RWPE2 (cell line): Measurements from ENCODE around the gene LEPROT.
"Not testable (repeated sequence)": the region's sequence is repeated elsewhere in the genome, so short reads cannot be mapped to it uniquely, and the experiment has no call there.

Experiments used
- ATAC-seq: fragments of 200-7000 bp; cut with Tn5 transposase; 3 replicates; pipeline ENCODE4 v1.9.1; 2021; ENCODE audit warnings: low read depth
- DNase-seq: peaks from one replicate; pipeline ENCODE4 v3.0.0-alpha.2; 2020; ENCODE audit warnings: low spot score
- H3K27ac ChIP-seq: fragments of 450-650 bp; 2 replicates; pipeline ENCODE4 v1.5.1; 2017; ENCODE audit warnings: mild to moderate bottlenecking; ENCODE audit not compliant: poor library complexity, severe bottlenecking
- H3K27me3 ChIP-seq: fragments of 250-450 bp; sonication (Bioruptor Pico); 2 replicates; pipeline ENCODE4 v1.5.1; 2021; ENCODE audit warnings: mild to moderate bottlenecking, moderate library complexity; ENCODE audit not compliant: insufficient read depth, poor library complexity, severe bottlenecking
- H3K36me3 ChIP-seq: fragments of 250-450 bp; sonication (Bioruptor Pico); 2 replicates; pipeline ENCODE4 v1.5.1; 2020; ENCODE audit warnings: low read depth, mild to moderate bottlenecking, moderate library complexity
- H3K4me1 ChIP-seq: fragments of 250-450 bp; sonication (Bioruptor Pico); 2 replicates; pipeline ENCODE4 v1.5.1; 2021; ENCODE audit warnings: mild to moderate bottlenecking, moderate library complexity; ENCODE audit not compliant: insufficient read depth, poor library complexity, severe bottlenecking
- H3K4me3 ChIP-seq: fragments of 250-450 bp; sonication (Bioruptor Pico); 2 replicates; pipeline ENCODE4 v1.5.1; 2021; ENCODE audit warnings: mild to moderate bottlenecking, moderate library complexity; ENCODE audit not compliant: severe bottlenecking
- H3K9me3 ChIP-seq: fragments of 250-450 bp; sonication (Bioruptor Pico); 2 replicates; pipeline ENCODE4 v1.5.1; 2021; ENCODE audit warnings: mild to moderate bottlenecking, moderate library complexity; ENCODE audit not compliant: severe bottlenecking
- TF ChIP-seq, protein P1 (sequence below): fragments of 450-650 bp; IDR thresholded peaks from one replicate; pipeline ENCODE4 v1.5.1; 2017; ENCODE audit warnings: mild to moderate bottlenecking, moderate library complexity; ENCODE audit not compliant: poor library complexity, severe bottlenecking

LEPROT gene

DNA sequence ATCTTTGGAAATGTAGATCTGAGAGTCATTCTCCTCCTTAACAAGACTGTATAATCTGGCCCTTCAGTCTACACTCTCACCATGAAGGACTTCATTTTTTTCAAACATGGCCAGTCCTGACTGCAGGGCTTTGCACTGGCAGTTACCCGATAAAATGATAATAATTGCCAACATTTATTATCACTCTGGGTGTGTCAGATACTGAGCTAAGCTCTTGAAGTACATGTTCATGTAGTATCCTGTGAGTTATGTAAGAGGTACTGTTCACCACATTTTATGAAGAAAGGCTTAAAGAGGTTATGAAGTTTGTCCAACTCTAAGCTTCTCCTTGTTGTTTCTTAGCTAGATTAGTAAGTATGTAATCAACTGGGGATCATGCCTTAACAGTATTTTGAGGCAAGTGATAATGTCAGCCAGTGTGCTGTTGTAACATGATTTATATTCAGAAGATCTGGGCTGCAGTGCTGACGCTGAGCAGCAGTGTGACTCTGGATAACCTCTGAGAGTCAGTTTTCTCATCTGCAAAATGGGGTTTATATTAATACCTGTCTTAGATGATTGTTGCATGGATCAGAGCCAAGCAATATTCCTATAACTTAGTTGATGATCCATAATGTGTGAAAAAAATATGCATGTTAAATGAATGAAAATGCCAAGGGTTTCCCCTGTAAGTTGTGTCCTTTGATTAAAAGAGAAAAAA is 42.1 kb upstream of the LEPROT start:
- no peaks in the 10 kb centered on the region for H3K27me3 ChIP-seq
- no peak overlapping the region for H3K27ac ChIP-seq
- no peak overlapping the region for H3K4me3 ChIP-seq
- H3K9me3 ChIP-seq = no peaks in the 10 kb centered on the region
- TF ChIP-seq, protein P1, sequence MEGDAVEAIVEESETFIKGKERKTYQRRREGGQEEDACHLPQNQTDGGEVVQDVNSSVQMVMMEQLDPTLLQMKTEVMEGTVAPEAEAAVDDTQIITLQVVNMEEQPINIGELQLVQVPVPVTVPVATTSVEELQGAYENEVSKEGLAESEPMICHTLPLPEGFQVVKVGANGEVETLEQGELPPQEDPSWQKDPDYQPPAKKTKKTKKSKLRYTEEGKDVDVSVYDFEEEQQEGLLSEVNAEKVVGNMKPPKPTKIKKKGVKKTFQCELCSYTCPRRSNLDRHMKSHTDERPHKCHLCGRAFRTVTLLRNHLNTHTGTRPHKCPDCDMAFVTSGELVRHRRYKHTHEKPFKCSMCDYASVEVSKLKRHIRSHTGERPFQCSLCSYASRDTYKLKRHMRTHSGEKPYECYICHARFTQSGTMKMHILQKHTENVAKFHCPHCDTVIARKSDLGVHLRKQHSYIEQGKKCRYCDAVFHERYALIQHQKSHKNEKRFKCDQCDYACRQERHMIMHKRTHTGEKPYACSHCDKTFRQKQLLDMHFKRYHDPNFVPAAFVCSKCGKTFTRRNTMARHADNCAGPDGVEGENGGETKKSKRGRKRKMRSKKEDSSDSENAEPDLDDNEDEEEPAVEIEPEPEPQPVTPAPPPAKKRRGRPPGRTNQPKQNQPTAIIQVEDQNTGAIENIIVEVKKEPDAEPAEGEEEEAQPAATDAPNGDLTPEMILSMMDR = no peak
- no peak for ATAC-seq
- no peak for DNase-seq
- H3K36me3 ChIP-seq = no peaks in the 10 kb centered on the region
- H3K4me1 ChIP-seq = no peaks in the 10 kb centered on the region

DNA sequence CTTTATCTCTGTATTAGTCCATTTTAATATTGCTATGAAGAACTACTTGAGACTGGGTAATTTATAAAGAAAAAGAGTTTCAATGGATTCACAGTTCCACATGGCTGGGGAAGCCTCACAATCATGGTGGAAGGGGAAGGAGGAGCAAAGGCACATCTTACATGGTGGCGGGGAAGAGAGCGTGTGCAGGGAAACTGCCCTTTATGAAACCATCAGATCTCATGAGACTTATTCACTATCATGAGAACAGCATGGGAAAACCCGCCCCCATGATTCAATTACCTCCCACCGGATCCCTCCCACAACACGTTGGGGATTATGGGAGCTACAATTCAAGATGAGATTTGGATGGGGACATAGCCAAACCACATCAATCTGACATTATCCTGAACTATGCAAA is 36.0 kb upstream of the LEPROT start:
- H3K36me3 ChIP-seq, ATAC-seq, H3K9me3 ChIP-seq, H3K27ac ChIP-seq, H3K27me3 ChIP-seq, H3K4me3 ChIP-seq, H3K4me1 ChIP-seq, DNase-seq: not testable (repeated sequence)

DNA sequence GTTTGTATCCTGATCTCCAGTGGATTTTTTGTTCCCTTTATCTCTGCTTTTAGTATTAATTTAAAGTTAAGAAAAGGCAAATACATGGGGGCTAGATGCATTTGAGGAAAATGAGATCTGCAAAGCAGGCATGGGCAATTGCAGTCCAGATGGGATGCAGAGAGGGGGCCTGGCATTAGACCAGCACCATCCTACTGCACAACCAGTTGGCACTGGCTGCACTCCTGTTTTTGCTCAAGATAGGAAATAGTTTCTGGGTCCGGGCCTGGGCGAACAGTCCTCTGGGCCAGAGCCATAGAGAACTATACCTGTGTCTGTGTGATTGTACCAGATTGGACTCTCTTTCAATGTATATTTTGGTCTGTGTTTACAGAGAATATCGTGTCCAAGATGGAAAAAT is 34.0 kb upstream of the LEPROT start:
- TF ChIP-seq, protein P1 = no peak
- no peak for ATAC-seq

DNA sequence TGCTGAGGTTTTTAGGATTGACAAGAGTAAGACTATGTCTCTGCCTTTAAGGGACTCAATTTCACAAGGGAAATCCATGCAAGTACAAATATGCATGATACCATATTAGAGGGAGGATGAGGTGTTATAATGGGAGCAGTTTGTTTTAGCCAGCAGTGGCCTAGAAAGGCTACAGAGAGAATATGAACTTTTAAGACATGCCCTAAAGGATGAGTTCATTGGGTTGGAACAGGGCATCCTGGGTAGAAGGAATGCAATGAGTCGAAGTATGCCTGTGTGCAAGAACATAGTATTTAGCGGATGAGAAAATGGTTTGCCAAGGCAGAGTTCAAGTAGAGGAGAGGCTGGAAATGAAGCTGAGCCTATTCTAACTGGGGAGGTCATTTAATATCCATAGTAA is 32.6 kb upstream of the LEPROT start:
- Histone ChIP-seq H3K36me3 (no peaks in the 10 kb centered on the region), H3K27ac (no peak overlapping the region), H3K27me3 (no peaks in the 10 kb centered on the region), H3K4me3 (no peak overlapping the region), H3K4me1 (no peaks in the 10 kb centered on the region), H3K9me3 (no peaks in the 10 kb centered on the region)
- DNase-seq = no peak
- ATAC-seq = no peak
- TF ChIP-seq, protein P1 = no peak

More for the DNA sequence above, 34.0 kb upstream of the LEPROT start:
- H3K27ac ChIP-seq = no peak overlapping the region
- H3K4me3 ChIP-seq = no peak overlapping the region
- H3K4me1 ChIP-seq = no peaks in the 10 kb centered on the region
- H3K27me3 ChIP-seq = no peaks in the 10 kb centered on the region
- no peak for DNase-seq
- no peaks in the 10 kb centered on the region for H3K9me3 ChIP-seq
- no peaks in the 10 kb centered on the region for H3K36me3 ChIP-seq

DNA sequence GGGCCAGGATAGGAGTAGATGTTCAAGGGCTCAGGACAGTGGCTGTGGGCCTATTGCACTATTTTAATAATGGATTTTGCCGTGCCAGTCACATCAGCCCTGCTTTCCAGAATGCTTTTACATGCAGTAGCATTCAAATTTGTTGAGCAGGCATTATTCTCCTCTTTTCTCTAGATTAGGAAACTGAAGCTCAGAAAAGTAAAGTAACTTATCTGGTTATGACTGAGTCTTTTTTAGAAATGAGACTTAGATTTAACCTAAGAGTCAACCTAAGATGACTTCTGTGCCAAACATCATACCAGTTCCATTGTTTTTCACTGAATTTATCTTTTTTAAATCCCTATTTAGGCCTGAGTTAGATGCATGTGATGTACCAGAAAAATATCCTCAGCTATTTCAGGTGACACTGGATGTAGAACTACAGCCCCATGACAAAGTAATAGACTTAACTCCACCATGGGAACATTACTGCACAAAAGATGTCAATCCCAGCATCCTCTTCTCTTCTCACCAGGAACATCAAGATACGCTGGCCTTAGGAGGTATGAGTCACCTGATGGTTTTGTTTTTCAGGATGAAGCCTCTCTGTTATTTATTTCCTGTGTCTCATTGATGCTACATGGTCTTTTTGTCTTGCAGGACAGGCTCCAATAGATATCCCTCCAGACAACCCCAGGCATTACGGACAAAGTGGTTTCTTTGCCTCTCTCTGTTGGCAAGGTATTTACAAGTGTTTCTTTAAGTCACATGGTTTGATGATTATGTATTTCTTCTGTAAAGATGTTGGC is 31.4 kb upstream of the LEPROT start:
- no peaks in the 10 kb centered on the region for H3K9me3 ChIP-seq
- TF ChIP-seq, protein P1 = no peak
- H3K4me1 ChIP-seq = no peaks in the 10 kb centered on the region
- no peaks in the 10 kb centered on the region for H3K36me3 ChIP-seq
- ATAC-seq (no peak; the same call in 2 of the 3 replicates), DNase-seq (no peak)
- no peak overlapping the region for H3K27ac ChIP-seq
- H3K4me3 ChIP-seq = no peak overlapping the region
- no peaks in the 10 kb centered on the region for H3K27me3 ChIP-seq
